Thoracic aorta (tissue), 2 donors: ENCODE measurements around the gene ZSCAN23. TPM values are rescaled to one million over a fixed set of nuclear protein-coding genes. Genes with fewer than 3 reads are reported as not detected.

Source experiments
- ATAC-seq: fragments of 150-250 bp; one replicate; pipeline ENCODE4 v1.8.0; 2017; ENCODE audit warnings: low read depth; ENCODE audit not compliant: insufficient number of reproducible peaks, low FRiP score
- DNase-seq: peaks from one replicate; pipeline ENCODE4 v3.0.0-alpha.2; 2020; ENCODE audit warnings: low spot score
- H3K27ac ChIP-seq, 2 donors: fragments of 200-600 bp; sonication (generic); 1 replicate in 1 of 2; 2 replicates in 1 of 2; pipeline ENCODE4 v1.5.1; 2016; ENCODE audit warnings: mild to moderate bottlenecking in 2 of 2, moderate library complexity in 2 of 2
- H3K27me3 ChIP-seq: fragments of 200-600 bp; sonication (generic); replicated peaks from 2 replicates; pipeline ENCODE4 v1.6.0; 2016; ENCODE audit warnings: mild to moderate bottlenecking; ENCODE audit not compliant: insufficient read depth
- H3K36me3 ChIP-seq: fragments of 200-600 bp; sonication (generic); one replicate; pipeline ENCODE4 v1.5.1; 2016
- H3K4me1 ChIP-seq, 2 donors: fragments of 200-600 bp; sonication (generic); 1 replicate in 1 of 2; 2 replicates in 1 of 2; pipeline versions ENCODE4 v1.5.1 to v1.6.0; 2016; ENCODE audit warnings: low read depth in 2 of 2, mild to moderate bottlenecking in 1 of 2; ENCODE audit not compliant: control insufficient read depth in 1 of 2
- H3K4me3 ChIP-seq: fragments of 200-600 bp; sonication (generic); 2 replicates; pipeline ENCODE4 v1.5.1; 2016; ENCODE audit warnings: mild to moderate bottlenecking
- H3K9me3 ChIP-seq: fragments of 200-600 bp; sonication (generic); 2 replicates; pipeline ENCODE4 v1.5.1; 2016
- CTCF ChIP-seq: fragments of 200-600 bp; sonication (generic); IDR thresholded peaks from one replicate; pipeline ENCODE4 v1.5.1; 2019; ENCODE audit warnings: antibody characterized with exemption
- total RNA-seq, 2 donors: library from RNA; depleted of rRNA; stranded (reverse); fragments of >200 nt; gene quantifications; one replicate each; pipeline versions ENCODE4 v1.1.0 to v1.2.3, GENCODE V29; 2016

The ZSCAN23 gene
- total RNA-seq, 2 donors from 2014 or later, result 1.6 to 1.9 TPM

GRCh38 chr6:28486988-28487742 is 43.9 kb upstream of the ZSCAN23 start:
- no peak for TF ChIP-seq CTCF
- Histone ChIP-seq H3K4me3 (no peak overlapping the region), H3K9me3 (no peaks in the 10 kb centered on the region), H3K4me1 (peaks cover 0 to 4% of the 10 kb centered on the region in 2 donors), H3K27me3 (no peaks in the 10 kb centered on the region), H3K27ac (no peak overlapping the region), H3K36me3 (no peaks in the 10 kb centered on the region)
- ATAC-seq, result no peak
- DNase-seq, result no peak

- no peak for TF ChIP-seq CTCF
- Histone ChIP-seq H3K4me3 (no peak overlapping the region), H3K9me3 (no peaks in the 10 kb centered on the region), H3K27me3 (no peaks in the 10 kb centered on the region), H3K36me3 (no peaks in the 10 kb centered on the region), H3K4me1 (peaks cover 0 to 4% of the 10 kb centered on the region in 2 donors), H3K27ac (no peak overlapping the region)
- ATAC-seq (no peak), DNase-seq (no peak)
Observed at GRCh38 chr6:28486533-28486932, 43.2 kb upstream of the ZSCAN23 start.

GRCh38 chr6:28485482-28485881 is 42.2 kb upstream of the ZSCAN23 start:
- H3K27ac ChIP-seq, result no peak overlapping the region
- no peaks in the 10 kb centered on the region for H3K27me3 ChIP-seq
- ATAC-seq, result no peak

GRCh38 chr6:28480253-28480932 is 37.1 kb upstream of the ZSCAN23 start:
- H3K27ac ChIP-seq, result no peak overlapping the region
- H3K36me3 ChIP-seq, result no peaks in the 10 kb centered on the region
- ATAC-seq, result no peak
- no peaks in the 10 kb centered on the region for H3K27me3 ChIP-seq
- TF ChIP-seq CTCF, result no peak
- no peaks in the 10 kb centered on the region for H3K4me1 ChIP-seq
- H3K4me3 ChIP-seq, result no peak overlapping the region
- H3K9me3 ChIP-seq, result no peaks in the 10 kb centered on the region
- DNase-seq, result no peak

More at GRCh38 chr6:28485482-28485881, 42.2 kb upstream of the ZSCAN23 start:
- no peak for DNase-seq
- Histone ChIP-seq H3K4me3 (no peak overlapping the region), H3K4me1 (peaks cover 0 to 4% of the 10 kb centered on the region in 2 donors), H3K9me3 (no peaks in the 10 kb centered on the region), H3K36me3 (no peaks in the 10 kb centered on the region)
- TF ChIP-seq CTCF, result no peak

- H3K4me3 ChIP-seq, result no peak overlapping the region
- no peak for DNase-seq
- no peak overlapping the region for H3K27ac ChIP-seq
- no peaks in the 10 kb centered on the region for H3K9me3 ChIP-seq
- H3K27me3 ChIP-seq, result no peaks in the 10 kb centered on the region
- H3K36me3 ChIP-seq, result no peaks in the 10 kb centered on the region
- no peaks in the 10 kb centered on the region for H3K4me1 ChIP-seq
- no peak for ATAC-seq
- TF ChIP-seq CTCF, result no peak
Observed at GRCh38 chr6:28478518-28478917, 35.2 kb upstream of the ZSCAN23 start.
